GM18505 (cell line): Measurements from ENCODE around the gene TRMT2A.

ENCODE experiments used
- ATAC-seq: cut with Tn5 transposase; IDR thresholded peaks from one replicate; pipeline ENCODE4 v1.9.1; 2021; ENCODE audit not compliant: unreplicated experiment
- POLR2A ChIP-seq: IDR thresholded peaks from 4 replicates; pipeline ENCODE4 v1.6.1; 2011; ENCODE audit warnings: borderline replicate concordance; ENCODE audit not compliant: insufficient read depth, insufficient read length; ENCODE audit errors: extremely low read depth

TRMT2A gene

DNA sequence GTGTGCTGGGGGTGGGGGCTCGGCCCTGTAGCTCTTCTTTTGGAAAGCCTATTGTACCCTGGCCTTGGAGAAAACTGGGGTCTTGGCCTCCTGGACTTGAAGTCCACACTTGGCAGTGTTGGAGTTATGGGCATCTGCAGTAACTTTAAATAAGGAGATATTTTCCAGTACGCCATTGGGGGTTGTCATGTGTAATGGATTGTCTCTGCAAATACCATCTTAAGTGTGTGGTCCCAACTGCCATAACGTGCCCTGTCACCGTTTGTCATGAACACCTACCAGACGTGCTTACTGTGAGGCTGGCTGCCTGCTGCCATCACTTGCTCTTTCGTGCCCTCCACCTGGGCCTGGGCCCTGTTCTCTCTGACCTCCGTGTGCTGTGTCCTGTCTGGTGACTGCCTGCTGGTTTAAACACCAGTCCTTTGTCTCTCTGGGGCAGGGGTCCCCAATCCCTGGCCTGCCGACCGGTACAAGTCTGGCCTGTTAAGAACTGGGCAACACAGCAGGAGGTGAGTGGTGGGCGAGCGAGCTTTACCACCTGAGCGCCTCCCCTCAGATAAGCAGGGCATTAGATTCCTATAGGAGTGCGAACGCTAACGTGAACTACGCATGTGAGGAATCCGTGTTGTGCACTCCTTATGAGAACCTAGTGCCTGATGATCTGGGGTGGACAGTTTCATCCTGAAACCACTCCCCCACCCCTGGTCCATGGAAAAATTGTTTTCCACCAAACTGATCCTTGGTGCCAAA lies 11.0 kb upstream of the TRMT2A start:
- ATAC-seq = no peak
- peak; percentile 14 for TF ChIP-seq POLR2A

DNA sequence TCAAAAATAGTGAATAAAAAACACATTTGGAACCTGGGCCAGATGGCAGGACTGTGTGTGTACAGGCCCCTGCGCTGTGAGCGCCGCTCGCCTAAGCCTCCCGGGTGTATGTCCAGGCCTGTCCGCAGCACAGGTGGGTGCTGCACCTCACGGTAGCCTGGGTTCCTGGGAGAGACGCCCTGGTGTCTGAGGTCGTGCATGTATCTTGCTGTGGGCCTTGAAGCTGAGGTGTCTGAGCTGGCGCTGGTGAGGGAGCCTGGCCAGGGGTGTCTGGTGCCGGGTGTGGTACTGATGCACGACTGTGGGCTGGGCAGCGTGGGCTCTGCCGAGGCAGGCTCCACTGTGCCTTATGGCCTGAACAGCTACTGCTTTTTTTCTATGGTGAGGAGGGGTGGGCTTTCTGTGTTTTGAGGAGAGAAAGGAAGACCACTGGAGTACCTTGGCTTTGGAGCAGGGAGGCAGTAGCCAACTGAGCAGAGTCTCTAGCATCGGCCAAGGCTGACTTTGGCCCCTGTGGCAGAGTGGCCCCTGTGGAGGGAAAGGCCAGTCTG lies 10.4 kb upstream of the TRMT2A start:
- ATAC-seq = no peak
- TF ChIP-seq POLR2A = no peak

DNA sequence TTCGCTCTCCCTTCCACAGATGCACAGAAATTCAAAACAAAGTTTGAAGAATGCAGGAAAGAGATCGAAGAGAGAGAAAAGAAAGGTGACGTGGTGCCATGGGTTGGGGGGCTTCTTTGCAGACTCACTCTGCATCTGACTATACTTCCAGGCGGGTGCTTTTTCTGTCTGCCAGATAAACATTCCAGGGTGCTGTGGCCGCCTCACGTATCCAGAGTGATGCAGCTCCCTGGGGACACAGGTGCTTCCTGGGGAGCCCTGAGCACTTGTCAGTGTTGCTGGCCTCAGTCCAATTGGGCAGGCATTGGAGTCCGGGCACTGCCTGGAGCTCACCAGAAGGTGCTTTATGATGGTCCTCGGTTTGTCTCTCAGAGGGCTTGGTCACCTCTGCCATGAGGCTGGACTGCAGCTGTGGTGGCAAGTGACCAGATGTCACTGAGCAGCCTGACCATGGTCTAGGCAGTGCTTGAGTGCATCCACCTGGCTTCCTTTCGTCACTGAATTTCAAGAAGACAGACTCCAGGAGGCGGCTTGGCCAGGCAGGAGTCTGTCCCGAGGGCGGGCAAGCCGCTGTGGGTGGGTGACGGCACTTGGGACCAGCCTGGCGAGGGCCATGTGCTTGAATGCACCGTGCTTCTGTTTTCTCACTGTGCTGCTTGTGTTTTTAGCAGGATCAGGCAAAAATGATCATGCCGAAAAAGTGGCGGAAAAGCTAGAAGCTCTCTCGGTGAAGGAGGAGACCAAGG lies 9.4 kb upstream of the TRMT2A start:
- no peak for ATAC-seq
- TF ChIP-seq POLR2A = no peak

DNA sequence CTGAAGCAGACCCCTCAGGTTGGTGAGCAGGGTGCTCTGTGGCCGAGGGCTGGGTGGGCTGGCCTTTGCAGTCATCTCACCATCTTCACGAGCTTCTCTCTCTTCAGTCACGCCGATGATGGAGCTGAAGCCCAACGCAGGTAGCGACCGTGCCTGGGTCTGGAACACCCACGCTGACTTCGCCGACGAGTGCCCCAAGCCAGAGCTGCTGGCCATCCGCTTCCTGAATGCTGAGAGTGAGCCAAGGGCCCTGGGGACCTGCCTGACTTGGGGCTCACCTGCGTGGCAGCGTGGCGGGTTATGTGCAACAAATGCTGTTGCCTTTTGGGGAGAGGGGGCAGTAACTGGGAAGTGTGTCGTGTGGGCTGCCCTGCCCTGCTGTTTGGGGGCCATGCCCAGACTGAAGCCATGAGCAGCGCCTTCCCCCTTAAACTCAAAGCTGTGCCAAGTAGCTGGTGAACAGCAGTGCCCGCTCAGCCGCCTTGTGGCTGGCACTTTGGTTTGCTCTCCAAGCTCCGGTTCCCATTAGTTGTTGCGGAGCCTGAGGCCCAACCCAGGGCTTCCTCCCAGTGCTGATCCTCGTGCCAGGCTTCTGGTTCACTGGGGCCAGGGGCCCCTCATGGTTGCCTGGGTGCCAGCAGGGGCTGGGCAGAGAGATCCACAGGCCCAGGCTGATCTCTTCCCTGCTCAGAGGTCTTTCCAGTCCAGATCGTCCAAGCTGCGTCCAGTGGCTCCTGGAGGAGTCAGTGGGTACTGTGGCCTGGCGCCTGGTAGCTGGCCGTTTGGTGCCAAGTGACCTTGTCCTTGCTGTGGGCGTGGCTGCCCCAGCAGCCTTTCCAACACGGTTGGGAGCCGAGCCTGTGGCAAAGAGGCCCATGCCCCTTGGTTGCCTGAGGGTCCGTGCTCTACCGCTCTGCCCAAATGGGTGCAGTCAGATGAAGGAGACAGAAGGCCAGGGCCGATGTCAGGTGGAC lies 8.5 kb upstream of the TRMT2A start:
- no peak for TF ChIP-seq POLR2A
- ATAC-seq = no peak

DNA sequence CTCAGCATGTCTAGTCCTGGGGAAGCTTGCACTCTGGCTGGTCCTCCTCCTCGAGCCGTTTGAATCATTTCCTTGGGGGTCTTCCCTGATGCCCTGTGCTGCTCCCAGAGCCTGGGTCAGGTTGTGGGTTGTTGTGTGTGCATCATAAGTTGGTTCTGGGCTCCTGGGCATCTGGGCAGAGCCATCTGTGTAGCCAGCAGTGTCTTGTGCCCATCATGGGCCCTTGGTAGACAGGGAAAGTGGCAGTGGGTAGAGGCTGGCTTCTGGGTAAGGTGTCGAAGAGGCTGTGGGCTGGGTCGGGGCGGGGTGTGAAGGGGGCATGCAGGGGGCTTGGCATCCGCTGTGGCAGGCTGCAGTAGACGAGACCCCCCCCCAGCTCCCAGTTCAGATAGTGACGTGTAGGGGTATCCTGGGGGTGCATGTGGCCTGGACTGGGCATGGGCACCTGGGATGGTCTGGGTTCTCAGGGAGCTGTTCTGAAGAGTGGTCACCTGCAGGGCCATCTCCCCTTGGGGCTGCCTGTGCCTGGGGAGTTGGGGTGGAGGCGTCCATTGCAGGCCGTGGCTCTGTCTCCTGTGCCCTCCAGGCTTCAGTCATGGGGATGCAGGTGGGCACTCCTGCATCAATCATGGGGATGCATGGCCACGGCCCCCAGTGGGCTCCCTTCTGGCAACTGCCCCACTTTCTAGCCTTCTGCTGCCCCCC lies 7.2 kb upstream of the TRMT2A start:
- no peak for ATAC-seq
- TF ChIP-seq POLR2A = no peak

DNA sequence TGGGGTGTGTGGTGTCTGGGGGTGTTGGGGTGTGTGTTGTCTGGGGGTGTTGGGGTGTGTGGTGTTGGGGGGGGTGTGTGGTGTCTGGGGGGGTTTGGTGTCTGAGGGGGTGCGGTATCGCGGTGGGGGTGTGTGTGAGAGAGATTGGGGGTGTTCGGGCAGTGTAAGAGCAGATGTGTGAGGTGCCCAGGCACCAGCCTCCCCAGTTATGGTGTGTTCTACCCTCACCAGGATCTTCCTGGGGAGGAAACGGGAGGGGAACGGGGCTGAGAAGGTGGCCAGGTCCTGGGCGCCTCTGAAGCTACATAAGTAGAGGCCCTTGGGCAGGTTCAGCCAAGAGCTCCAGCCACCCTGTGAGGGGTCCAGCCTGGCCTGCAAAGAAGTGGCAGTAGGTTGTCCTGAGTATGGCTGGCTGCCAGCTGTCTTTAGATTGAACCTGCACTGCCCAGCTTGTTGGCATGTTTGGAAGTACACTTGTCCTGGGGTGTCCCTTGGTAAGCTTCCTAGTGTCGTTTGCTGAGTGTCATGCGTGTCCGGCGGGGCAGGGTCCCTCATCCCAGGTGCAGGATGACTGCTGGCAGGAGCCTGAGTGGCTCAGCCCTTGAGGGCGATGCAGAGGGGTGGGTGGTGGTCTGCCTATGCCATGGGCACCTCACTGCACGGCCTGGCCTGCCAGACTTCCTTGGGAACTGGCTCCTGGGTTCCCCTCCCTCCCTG lies 6.5 kb upstream of the TRMT2A start:
- ATAC-seq = no peak
- TF ChIP-seq POLR2A = no peak

DNA sequence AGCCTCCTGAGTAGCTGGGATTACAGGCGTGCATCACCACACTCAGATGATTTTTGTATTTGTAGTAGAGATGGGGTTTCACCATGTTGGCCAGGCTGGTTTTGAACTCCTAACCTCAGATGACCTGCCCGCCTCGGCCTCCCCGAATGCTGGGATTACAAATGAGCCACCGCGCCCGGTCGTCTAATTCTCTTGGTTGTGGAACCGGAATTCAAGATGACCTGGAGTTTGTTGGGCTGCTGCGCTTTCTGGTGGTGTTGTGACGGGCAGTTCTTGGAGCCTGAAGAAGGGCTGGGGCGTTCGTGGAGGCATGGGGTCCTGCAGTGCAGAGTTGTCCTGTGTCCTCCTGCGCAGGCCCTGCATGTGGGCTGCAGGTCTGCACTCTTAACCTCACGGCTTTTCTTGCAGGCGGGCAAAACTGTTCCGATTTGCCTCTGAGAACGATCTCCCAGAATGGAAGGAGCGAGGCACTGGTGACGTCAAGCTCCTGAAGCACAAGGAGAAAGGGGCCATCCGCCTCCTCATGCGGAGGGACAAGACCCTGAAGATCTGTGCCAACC lies 4.9 kb upstream of the TRMT2A start:
- ATAC-seq = no peak
- TF ChIP-seq POLR2A = no peak

DNA sequence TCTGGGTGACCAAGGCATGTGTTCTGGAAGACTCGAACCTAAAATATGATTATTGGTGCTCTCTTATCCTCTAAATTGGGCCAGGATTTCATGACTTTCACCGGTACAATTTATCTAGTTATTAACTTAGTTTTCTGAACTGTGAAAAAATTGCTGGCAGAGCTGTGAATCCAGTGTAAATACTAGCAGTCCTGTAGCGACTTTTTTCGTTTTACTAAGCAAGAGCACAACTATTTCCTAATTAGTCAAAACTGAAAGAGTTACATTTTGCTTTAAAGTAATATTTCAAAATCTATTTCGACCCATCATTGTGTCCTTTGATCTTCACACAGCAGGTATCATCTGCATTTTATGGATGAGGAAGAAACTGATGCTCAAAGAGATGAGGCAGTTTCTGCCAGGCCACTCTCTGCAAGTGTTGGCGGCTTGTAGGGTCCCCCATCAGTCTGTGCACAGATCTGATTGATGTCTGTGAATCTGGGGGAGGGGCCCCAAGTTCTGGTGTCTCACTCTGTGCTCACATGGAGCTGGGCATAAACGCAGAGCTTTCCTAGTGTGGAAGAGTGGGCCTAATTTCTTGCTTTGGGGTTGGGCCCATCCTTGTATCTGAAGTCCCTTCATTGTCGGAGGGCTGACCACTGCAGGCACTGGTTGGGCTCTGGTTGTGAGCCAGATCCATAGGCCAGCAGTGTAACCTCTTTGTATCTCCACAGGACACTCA lies 1.4 kb upstream of the TRMT2A start:
- no peak for ATAC-seq
- TF ChIP-seq POLR2A = no peak

DNA sequence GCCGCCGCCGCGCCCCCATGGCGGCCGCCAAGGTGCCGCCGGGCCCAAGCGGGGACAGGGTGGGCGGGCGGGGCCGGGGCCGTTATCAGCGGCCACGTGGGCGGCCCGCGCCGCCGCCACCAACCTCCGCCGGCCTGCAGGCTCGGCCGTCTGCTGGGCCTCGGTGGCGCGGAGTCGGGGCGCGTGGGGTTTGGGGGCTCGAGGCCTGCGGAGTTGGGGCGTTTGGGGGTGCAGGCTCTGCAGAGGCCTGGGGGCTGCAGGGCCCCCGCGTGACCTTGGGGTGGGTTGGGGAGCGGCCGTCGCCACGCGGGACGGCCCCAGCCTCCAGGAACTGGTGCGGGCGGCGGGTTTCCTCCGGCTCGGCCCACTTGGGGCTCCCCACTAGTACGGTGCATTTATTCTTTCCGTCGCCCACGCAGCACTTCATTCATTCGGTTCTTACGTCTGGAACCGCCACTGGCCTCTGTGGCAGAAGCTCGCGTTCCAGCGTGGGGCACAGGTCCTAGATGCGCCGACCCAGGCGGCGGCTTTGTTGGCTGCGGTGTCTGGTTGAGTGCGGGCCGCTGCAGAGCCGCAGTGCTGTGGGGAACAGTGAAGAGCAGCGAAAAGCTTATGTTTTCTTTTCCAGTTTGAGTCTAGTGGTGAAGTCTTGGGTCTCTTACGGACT lies 740 bp upstream of the TRMT2A start:
- peak; percentile 21 for ATAC-seq
- TF ChIP-seq POLR2A = peak; percentile 49

DNA sequence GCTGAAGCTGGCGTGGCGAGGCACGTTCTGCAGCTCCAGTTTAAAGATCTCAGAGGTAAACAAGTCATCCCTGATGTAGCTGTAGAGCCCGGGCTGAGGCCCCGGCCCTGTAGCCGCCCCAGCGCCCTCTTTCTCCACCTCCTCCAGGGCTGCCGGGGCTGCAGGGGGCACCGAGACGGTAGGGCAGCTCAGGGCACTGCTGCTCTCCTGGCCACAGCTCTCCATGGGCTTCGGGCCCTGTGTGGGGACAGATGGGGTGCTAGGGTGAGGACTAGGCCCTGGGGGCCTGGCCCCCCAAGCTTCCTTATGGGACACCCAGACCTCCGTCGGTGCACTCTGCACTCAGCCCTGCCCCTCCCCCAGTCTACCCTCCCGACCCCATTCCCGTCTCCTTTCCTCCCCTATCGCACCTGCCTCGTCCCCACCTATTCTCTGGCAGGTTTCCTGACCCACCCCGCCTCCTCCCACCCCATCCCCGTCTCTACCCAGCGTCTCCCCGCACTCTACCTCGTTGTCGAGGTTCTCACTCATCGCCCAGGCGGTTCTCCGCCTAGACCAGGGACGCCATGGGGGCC lies 563 bp downstream of the TRMT2A start:
- TF ChIP-seq POLR2A = no peak
- ATAC-seq = no peak
